ENCODE measurements around the gene ZNF608. TPM values are rescaled to one million over a fixed set of nuclear protein-coding genes. Genes with fewer than 3 reads are reported as not detected.

The ZNF608 gene
- total and polyA plus RNA-seq, 4 donors = 1.4 to 7.6 (median 3.2) TPM

DNA sequence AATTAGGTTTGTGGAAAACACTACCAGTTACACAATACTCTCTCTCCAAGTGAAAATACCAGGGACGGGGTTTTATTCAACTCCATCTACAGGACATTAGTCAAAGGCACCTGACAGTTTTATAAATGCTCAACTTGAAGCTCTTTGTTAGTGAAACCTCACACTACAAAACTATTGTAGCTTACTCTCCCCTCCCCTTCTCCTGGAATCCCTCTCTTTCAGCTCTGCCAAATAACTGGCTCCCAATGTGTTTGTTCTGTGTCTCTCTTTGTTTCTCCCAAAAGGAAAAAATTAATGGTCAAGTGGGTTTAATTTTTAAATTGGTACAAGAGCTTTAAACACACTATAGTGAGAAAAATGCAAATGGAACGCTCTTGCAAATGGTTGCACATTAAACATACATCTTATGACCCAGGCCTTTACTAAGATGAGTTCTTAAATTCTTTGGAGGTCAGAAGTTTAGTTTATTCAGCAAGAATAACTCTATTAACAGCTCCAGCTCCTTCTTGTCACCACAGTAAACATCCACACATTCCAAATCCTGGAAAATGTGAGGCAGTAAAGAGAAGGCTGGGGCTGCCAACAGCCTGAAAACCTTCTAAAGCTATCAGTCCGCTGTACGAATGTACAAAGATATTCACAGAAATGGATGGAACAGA lies 48.4 kb downstream of the ZNF608 start:
- H3K27ac ChIP-seq (ENCODE audit: low read depth in 1 of 2, low read length in 2 of 2) = peak overlapping the region; percentile 6 to 13
- H3K9ac ChIP-seq (ENCODE audit: low read depth in 1 of 2, low read length in 2 of 2) = no peak overlapping the region
- no peak for DNase-seq (ENCODE audit: low spot score)

GRCh38 chr5:124697501-124697900 lies 48.9 kb downstream of the ZNF608 start:
- H3K36me3 ChIP-seq (ENCODE audit: control insufficient read depth in 4 of 4, insufficient read depth in 3 of 4, low read depth in 1 of 4, low read length in 3 of 4) = peaks cover 0 to 2% (median 0%) of the 10 kb centered on the region in 4 donors
- no peak overlapping the region for H3K4me3 ChIP-seq (ENCODE audit: low read depth in 1 of 3, low read length in 3 of 3)
- 95% methylated on average over 1 of the region's 1 CpG for WGBS
- no peak overlapping the region for H3K9ac ChIP-seq (ENCODE audit: low read depth in 1 of 2, low read length in 2 of 2)
- TF ChIP-seq, protein P1, sequence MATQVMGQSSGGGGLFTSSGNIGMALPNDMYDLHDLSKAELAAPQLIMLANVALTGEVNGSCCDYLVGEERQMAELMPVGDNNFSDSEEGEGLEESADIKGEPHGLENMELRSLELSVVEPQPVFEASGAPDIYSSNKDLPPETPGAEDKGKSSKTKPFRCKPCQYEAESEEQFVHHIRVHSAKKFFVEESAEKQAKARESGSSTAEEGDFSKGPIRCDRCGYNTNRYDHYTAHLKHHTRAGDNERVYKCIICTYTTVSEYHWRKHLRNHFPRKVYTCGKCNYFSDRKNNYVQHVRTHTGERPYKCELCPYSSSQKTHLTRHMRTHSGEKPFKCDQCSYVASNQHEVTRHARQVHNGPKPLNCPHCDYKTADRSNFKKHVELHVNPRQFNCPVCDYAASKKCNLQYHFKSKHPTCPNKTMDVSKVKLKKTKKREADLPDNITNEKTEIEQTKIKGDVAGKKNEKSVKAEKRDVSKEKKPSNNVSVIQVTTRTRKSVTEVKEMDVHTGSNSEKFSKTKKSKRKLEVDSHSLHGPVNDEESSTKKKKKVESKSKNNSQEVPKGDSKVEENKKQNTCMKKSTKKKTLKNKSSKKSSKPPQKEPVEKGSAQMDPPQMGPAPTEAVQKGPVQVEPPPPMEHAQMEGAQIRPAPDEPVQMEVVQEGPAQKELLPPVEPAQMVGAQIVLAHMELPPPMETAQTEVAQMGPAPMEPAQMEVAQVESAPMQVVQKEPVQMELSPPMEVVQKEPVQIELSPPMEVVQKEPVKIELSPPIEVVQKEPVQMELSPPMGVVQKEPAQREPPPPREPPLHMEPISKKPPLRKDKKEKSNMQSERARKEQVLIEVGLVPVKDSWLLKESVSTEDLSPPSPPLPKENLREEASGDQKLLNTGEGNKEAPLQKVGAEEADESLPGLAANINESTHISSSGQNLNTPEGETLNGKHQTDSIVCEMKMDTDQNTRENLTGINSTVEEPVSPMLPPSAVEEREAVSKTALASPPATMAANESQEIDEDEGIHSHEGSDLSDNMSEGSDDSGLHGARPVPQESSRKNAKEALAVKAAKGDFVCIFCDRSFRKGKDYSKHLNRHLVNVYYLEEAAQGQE (IDR thresholded peaks at IDR 0.05) = no peak
- TF ChIP-seq RXRA (IDR thresholded peaks at IDR 0.05) = no peak
- TF ChIP-seq GABPA (IDR thresholded peaks at IDR 0.05 in 1 of 2, conservative IDR thresholded peaks at IDR 0.05 in 1 of 2) = no peak
- TF ChIP-seq TAF1 (conservative IDR thresholded peaks at IDR 0.05) = no peak
- no peak for TF ChIP-seq SP1 (IDR thresholded peaks at IDR 0.05)
- TF ChIP-seq JUND (IDR thresholded peaks at IDR 0.05) = no peak
- no peak for TF ChIP-seq HNF4A (conservative IDR thresholded peaks at IDR 0.05)
- H3K4me1 ChIP-seq (ENCODE audit: control insufficient read depth in 4 of 4, insufficient read depth in 4 of 4, low read length in 3 of 4) = peaks cover 0 to 4% (median 0%) of the 10 kb centered on the region in 4 donors
- H3K27me3 ChIP-seq (ENCODE audit: control insufficient read depth in 4 of 4, insufficient read depth in 4 of 4, low read length in 3 of 4) = no peaks in the 10 kb centered on the region
- DNase-seq (ENCODE audit: low spot score) = no peak
- peak overlapping the region in 1 of 2 donors; percentile 13 for H3K27ac ChIP-seq (ENCODE audit: low read depth in 1 of 2, low read length in 2 of 2)
- no peaks in the 10 kb centered on the region for H3K9me3 ChIP-seq (ENCODE audit: control insufficient read depth in 4 of 4, low read length in 3 of 4)

More for the DNA sequence above, 48.4 kb downstream of the ZNF608 start:
- Histone ChIP-seq H3K36me3 (ENCODE audit: control insufficient read depth in 4 of 4, insufficient read depth in 3 of 4, low read depth in 1 of 4, low read length in 3 of 4) (peaks cover 0 to 2% (median 0%) of the 10 kb centered on the region in 4 donors), H3K4me1 (ENCODE audit: control insufficient read depth in 4 of 4, insufficient read depth in 4 of 4, low read length in 3 of 4) (no peaks in the 10 kb centered on the region), H3K27me3 (ENCODE audit: control insufficient read depth in 4 of 4, insufficient read depth in 4 of 4, low read length in 3 of 4) (no peaks in the 10 kb centered on the region), H3K4me3 (ENCODE audit: low read depth in 1 of 3, low read length in 3 of 3) (no peak overlapping the region), H3K9me3 (ENCODE audit: control insufficient read depth in 4 of 4, low read length in 3 of 4) (no peaks in the 10 kb centered on the region)
- no peak for TF ChIP-seq SP1 (IDR thresholded peaks at IDR 0.05)
- TF ChIP-seq NR2F2 (IDR thresholded peaks at IDR 0.05) = peak; percentile 32
- TF ChIP-seq RXRA (IDR thresholded peaks at IDR 0.05) = peak in 1 of 2 donors; percentile 11
- peak in 1 of 2 donors; percentile 63 for TF ChIP-seq JUND (IDR thresholded peaks at IDR 0.05)
- 84% methylated on average over 4 of the region's 4 CpGs for WGBS

DNA sequence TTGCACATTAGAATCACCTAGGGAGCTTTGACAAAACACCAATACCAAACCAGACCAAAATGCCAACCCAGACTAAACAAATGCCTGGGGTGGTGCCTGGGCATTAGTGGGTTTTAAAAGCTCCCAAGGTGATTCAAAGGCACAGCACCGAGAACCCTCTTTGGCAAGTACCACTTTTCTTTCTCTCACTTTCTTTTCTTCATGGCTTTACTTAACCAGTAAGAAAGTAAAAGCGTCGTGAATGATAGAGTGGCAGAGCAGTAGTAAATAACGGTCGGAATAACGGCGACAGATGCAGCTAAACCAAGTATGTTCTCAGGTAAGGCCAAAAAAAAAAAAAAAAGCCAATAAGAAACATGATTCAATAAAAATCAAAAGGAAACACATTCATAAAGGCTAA lies 49.5 kb downstream of the ZNF608 start:
- Histone ChIP-seq H3K27ac (ENCODE audit: low read depth in 1 of 2, low read length in 2 of 2) (no peak overlapping the region), H3K9me3 (ENCODE audit: control insufficient read depth in 4 of 4, low read length in 3 of 4) (no peaks in the 10 kb centered on the region), H3K9ac (ENCODE audit: low read depth in 1 of 2, low read length in 2 of 2) (no peak overlapping the region), H3K36me3 (ENCODE audit: control insufficient read depth in 4 of 4, insufficient read depth in 3 of 4, low read depth in 1 of 4, low read length in 3 of 4) (peaks cover 0 to 2% (median 0%) of the 10 kb centered on the region in 4 donors), H3K4me1 (ENCODE audit: control insufficient read depth in 4 of 4, insufficient read depth in 4 of 4, low read length in 3 of 4) (peaks cover 0 to 7% (median 0%) of the 10 kb centered on the region in 4 donors), H3K27me3 (ENCODE audit: control insufficient read depth in 4 of 4, insufficient read depth in 4 of 4, low read length in 3 of 4) (no peaks in the 10 kb centered on the region), H3K4me3 (ENCODE audit: low read depth in 1 of 3, low read length in 3 of 3) (no peak overlapping the region)
- 97% methylated on average over 7 of the region's 7 CpGs for WGBS
- TF ChIP-seq JUND (IDR thresholded peaks at IDR 0.05) (no peak), HNF4A (conservative IDR thresholded peaks at IDR 0.05) (no peak)
- no peak for DNase-seq (ENCODE audit: low spot score)

All from liver (tissue), 9 donors.